ENCODE results near the gene BLOC1S1.

BLOC1S1 gene

DNA sequence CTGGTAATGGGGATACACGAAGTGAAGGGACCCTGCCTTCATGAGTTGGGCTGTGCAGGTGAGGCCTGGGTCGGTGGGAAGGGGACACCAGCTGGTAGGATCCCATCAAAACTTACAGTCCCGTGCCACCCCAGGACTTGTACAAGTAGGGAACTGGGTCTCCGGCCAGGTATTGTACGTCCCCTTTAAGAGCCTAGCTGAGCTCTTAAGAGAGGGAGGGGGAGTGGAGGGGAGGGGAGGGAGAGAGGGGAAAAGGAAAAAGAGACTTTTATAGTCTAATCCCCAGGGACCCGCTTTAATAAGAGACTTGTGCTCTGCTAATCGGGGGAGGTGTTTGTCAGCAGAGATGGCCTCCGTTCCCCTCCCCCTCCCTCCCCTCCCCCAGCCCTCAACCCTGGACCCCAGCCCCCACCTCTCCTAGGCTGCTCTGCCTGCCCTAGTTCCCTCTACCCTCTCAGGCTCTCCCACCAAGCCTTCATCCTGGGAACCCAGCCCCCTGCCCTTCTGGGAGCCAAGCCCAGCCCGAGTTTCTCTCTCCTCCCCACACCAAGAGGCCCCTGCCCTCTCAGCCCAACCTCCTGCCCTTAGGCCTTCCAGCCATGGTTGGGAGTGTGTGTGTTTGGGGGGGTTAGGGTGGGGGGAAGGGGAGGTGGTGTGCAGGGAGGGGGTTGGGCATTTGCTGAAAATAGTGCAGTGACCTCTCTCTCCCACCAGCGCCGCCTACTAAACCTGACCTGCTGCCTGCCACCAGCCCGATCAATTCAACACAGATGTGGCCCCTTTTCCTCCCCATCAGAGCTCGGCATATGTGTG, 29.7 kb downstream of the BLOC1S1 start:
- Histone ChIP-seq H3K4me1 (ENCODE audit: insufficient read depth, low read length, poor library complexity, severe bottlenecking) (peaks cover 40% of the 10 kb centered on the region), H3K27me3 (ENCODE audit: insufficient read depth, low read length, poor library complexity, severe bottlenecking) (no peaks in the 10 kb centered on the region), H3F3A (ENCODE audit: low read depth) (peaks cover 3% of the 10 kb centered on the region; the same call in 1 of the 2 replicates), H3K9ac (ENCODE audit: low read depth, low read length, poor library complexity, severe bottlenecking) (peak overlapping the region; percentile 86), H3K4me3 (ENCODE audit: low read length, poor library complexity, severe bottlenecking) (peak overlapping the region; percentile 85), H3K4me2 (ENCODE audit: low read depth, low read length, poor library complexity, severe bottlenecking) (peak overlapping the region; percentile 94), H4K20me1 (ENCODE audit: insufficient read depth, low read length, poor library complexity, severe bottlenecking) (peaks cover 44% of the 10 kb centered on the region), H3K36me3 (ENCODE audit: insufficient read depth, low read length) (peaks cover 27% of the 10 kb centered on the region; the same call in 1 of the 2 replicates), H3K9me3 (ENCODE audit: insufficient read depth, low read depth, low read length) (no peaks in the 10 kb centered on the region), H3K9me2 (replicated peaks; ENCODE audit: low read depth, low read length) (no peaks in the 10 kb centered on the region), H2AFZ (ENCODE audit: low read length) (no peak overlapping the region), H3K79me2 (ENCODE audit: insufficient read depth, low read length) (peaks cover 51% of the 10 kb centered on the region)
- TF ChIP-seq, protein P1, sequence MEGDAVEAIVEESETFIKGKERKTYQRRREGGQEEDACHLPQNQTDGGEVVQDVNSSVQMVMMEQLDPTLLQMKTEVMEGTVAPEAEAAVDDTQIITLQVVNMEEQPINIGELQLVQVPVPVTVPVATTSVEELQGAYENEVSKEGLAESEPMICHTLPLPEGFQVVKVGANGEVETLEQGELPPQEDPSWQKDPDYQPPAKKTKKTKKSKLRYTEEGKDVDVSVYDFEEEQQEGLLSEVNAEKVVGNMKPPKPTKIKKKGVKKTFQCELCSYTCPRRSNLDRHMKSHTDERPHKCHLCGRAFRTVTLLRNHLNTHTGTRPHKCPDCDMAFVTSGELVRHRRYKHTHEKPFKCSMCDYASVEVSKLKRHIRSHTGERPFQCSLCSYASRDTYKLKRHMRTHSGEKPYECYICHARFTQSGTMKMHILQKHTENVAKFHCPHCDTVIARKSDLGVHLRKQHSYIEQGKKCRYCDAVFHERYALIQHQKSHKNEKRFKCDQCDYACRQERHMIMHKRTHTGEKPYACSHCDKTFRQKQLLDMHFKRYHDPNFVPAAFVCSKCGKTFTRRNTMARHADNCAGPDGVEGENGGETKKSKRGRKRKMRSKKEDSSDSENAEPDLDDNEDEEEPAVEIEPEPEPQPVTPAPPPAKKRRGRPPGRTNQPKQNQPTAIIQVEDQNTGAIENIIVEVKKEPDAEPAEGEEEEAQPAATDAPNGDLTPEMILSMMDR (conservative IDR thresholded peaks at IDR 0.05; ENCODE audit: low read length) = no peak
- no peak for TF ChIP-seq EZH2phosphoT487 (IDR thresholded peaks at IDR 0.05; ENCODE audit: borderline replicate concordance)

- Histone ChIP-seq H3K9me3 (ENCODE audit: insufficient read depth, low read depth, low read length) (no peaks in the 10 kb centered on the region), H3K9ac (ENCODE audit: low read depth, low read length, poor library complexity, severe bottlenecking) (peak overlapping the region; percentile 86), H3K27me3 (ENCODE audit: insufficient read depth, low read length, poor library complexity, severe bottlenecking) (no peaks in the 10 kb centered on the region), H3K9me2 (replicated peaks; ENCODE audit: low read depth, low read length) (no peaks in the 10 kb centered on the region), H4K20me1 (ENCODE audit: insufficient read depth, low read length, poor library complexity, severe bottlenecking) (peaks cover 46% of the 10 kb centered on the region), H3F3A (ENCODE audit: low read depth) (peaks cover 3% of the 10 kb centered on the region; the same call in 1 of the 2 replicates), H3K4me3 (ENCODE audit: low read length, poor library complexity, severe bottlenecking) (peak overlapping the region; percentile 85), H3K4me1 (ENCODE audit: insufficient read depth, low read length, poor library complexity, severe bottlenecking) (peaks cover 40% of the 10 kb centered on the region), H3K36me3 (ENCODE audit: insufficient read depth, low read length) (peaks cover 35% of the 10 kb centered on the region; the same call in 1 of the 2 replicates), H2AFZ (ENCODE audit: low read length) (no peak overlapping the region), H3K79me2 (ENCODE audit: insufficient read depth, low read length) (peaks cover 51% of the 10 kb centered on the region), H3K4me2 (ENCODE audit: low read depth, low read length, poor library complexity, severe bottlenecking) (peak overlapping the region; percentile 94)
- TF ChIP-seq, protein P1 (conservative IDR thresholded peaks at IDR 0.05; ENCODE audit: low read length) = 0 out of 2 replicates have a peak, but pooled peaks have one; percentile 22
- no peak for TF ChIP-seq EZH2phosphoT487 (IDR thresholded peaks at IDR 0.05; ENCODE audit: borderline replicate concordance)
Observed at GRCh38 chr12:55746174-55746912, 30.5 kb downstream of the BLOC1S1 start.

DNA sequence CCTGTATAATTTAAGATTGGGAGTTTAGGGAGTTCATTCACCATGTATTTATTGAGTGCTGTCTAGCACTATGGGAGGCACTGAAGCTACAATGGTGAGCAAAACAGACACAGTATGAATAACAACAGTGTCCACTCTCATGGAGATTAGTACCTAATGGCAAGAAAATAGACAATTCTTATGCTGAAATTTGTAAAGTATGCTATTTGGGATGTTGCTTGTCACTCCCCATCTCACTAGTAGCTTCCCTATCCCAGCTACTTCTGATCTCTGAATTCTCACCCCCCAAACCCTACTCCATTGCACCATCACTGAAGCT, 31.0 kb downstream of the BLOC1S1 start:
- peak overlapping the region; percentile 86 for H3K9ac ChIP-seq (ENCODE audit: low read depth, low read length, poor library complexity, severe bottlenecking)
- H3K4me2 ChIP-seq (ENCODE audit: low read depth, low read length, poor library complexity, severe bottlenecking) = peak overlapping the region; percentile 94
- no peaks in the 10 kb centered on the region for H3K9me2 ChIP-seq (replicated peaks; ENCODE audit: low read depth, low read length)
- peak overlapping the region; percentile 85 for H3K4me3 ChIP-seq (ENCODE audit: low read length, poor library complexity, severe bottlenecking)
- no peak overlapping the region for H2AFZ ChIP-seq (ENCODE audit: low read length)
- H3K36me3 ChIP-seq (ENCODE audit: insufficient read depth, low read length) = peaks cover 40% of the 10 kb centered on the region; the same call in 1 of the 2 replicates
- H3F3A ChIP-seq (ENCODE audit: low read depth) = peaks cover 3% of the 10 kb centered on the region; the same call in 1 of the 2 replicates
- no peaks in the 10 kb centered on the region for H3K27me3 ChIP-seq (ENCODE audit: insufficient read depth, low read length, poor library complexity, severe bottlenecking)
- TF ChIP-seq EZH2phosphoT487 (IDR thresholded peaks at IDR 0.05; ENCODE audit: borderline replicate concordance) = no peak
- TF ChIP-seq, protein P1 (conservative IDR thresholded peaks at IDR 0.05; ENCODE audit: low read length) = no peak
- peaks cover 46% of the 10 kb centered on the region for H4K20me1 ChIP-seq (ENCODE audit: insufficient read depth, low read length, poor library complexity, severe bottlenecking)
- H3K9me3 ChIP-seq (ENCODE audit: insufficient read depth, low read depth, low read length) = no peaks in the 10 kb centered on the region
- peaks cover 54% of the 10 kb centered on the region for H3K79me2 ChIP-seq (ENCODE audit: insufficient read depth, low read length)
- peaks cover 38% of the 10 kb centered on the region for H3K4me1 ChIP-seq (ENCODE audit: insufficient read depth, low read length, poor library complexity, severe bottlenecking)
